Activated T-cell treated with anti-CD3 and anti-CD28 coated beads, Interleukin-2, amount 50 U/mL, for 1 hour (primary cell): ENCODE data around the gene SLC11A2.
"Not testable (repeated sequence)": the region's sequence is repeated elsewhere in the genome, so short reads cannot be mapped to it uniquely, and the experiment has no call there.

Source experiments
- DNase-seq: peaks from one replicate; pipeline ENCODE4 v3.0.0-alpha.2; 2020

SLC11A2 gene

DNA sequence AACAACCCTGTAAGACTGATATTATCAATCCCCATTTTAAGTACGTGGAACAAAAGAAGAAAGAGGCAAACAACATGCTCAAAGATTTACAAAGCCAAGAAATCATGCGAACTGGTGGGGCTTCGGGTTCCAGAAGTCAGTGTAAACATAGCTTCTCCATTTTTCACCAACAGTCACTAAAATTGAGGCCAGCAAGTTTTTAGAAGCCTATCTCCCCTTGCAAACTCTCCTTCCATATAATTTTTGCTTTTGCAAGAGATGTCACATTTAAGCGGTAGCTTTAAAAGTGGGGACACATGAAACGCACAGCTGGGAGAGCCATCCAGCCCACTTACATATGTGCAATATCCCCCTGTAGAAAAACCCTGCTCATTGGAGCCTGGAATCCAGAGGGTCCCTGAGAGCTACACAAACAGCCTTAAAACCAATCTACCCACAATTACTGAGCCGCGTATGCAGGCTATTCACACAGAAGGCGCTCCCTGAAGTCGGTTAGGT lies 797 bp downstream of the SLC11A2 start:
- no peak for DNase-seq

DNA sequence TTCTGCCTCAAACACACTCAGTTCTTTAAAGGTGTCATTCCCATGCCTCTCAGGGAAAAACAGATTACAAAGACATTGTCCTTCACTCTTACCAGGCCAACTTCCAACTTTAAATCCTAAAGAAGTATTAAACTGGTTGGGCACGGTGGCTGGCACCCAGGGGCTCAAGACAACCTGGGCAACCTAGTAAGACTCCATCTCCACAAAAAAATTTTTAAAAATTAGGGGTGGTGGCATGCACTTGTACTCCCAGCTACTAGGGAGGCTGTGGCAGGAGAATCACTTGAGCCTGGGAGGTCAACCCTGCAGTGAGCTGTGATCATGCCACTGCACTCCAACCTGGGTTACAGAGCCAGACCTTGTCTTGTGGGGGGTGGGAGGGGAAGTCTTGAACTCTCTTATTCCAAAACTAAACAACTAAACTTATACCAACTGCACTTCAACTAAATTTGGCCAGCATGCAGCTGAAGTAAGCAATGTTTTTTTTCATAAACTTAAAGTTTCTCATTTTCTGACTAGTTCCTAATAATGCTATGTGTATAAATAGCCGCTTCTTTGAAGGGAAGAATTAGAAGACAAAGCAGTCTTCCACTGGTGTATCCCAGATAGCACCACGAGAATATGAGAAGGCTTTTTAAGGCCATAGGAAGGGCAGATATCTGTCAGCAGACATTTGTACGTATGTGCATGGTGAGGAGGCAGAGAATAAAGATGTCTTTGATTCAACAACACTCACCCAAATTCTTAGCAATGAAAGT lies 2.4 kb downstream of the SLC11A2 start:
- DNase-seq: no peak

DNA sequence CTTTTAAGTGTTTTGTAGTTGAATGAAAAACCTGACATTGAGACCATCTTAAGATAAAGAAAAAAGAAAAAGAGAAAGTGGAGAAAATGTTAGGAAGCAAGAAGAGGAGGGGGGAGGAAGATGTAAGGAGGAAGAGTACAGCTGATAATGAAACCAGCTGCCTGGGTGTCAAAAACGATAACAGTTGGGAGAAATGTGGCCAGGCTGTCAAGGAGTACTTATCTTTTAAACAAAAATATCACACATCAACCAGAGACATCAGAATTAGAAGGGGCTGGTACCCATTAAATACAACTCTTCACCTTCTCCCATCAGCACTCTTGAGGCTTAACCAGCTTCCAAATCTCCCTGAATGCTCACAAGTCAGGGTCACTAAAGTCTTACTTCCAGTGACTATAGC lies 4.5 kb downstream of the SLC11A2 start:
- no peak for DNase-seq

DNA sequence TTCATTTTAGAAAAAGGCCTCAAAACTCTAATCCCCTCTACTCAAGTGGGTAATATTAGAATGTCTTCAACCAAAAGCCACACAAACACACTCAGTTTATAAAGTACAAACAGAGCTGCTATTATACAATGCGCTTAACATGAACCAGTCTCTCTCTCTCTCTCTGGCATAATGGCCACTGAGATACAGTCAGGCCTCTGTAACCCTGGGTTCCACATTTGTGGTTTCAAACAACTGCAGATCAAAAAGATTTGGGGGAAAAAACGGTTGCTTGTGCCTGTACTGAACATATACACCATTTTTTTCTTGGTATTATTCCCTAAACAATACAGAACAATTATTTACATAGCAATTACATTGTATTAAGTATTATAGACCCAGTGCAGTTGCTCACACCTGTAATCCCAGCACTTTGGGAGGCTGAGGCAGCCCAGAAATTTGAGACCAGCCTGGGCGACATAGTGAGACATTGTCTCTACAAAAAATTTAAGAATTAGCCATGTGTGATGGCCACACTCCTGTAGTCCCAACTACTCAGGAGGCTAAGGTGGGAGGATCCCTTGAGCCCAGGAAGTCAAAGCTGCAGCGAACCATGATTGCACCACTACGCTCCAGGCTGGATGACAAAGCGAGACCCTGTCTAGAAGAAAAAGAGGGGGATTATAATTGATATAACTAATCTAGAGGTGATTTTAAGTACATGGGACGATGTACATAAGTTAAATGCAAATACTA lies 5.6 kb downstream of the SLC11A2 start:
- no peak for DNase-seq

DNA sequence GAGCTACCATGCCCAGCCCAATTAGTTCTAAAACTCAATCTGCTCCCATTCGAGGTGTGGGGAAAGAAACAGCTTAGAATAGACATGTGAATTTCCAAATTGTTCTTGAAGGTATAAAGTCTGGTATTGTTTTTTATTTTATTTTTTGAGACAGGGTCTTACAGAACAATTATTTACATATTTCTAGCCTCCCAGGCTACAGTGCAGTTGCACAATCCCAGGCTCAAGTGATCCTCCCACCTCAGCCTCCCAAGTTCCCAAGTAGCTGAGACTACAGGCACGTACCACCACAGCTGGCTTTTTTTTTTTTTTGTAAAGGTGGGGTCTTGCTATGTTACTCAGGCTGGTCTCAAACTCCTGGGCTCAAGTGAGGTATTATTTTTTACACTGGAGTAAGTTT lies 6.3 kb downstream of the SLC11A2 start:
- DNase-seq: no peak

DNA sequence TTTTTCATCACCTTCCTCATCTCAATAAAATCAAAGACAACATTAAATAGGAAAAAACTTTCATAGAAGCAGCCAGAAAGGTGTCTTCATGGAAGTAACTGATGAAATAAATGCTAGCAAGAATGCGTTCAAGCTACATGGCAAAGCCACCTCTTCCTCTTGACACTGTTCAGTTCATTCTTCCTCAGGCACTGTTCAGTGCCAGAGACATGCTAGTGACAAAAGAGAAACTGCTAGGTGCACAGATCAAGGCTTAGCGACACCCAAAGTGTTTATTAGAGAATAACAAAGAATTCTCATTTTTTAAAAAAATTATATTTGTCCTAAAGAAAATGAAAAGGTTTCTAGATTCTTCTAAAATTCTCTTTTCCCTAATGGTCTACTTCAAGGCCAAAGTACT lies 7.2 kb downstream of the SLC11A2 start:
- DNase-seq: no peak

DNA sequence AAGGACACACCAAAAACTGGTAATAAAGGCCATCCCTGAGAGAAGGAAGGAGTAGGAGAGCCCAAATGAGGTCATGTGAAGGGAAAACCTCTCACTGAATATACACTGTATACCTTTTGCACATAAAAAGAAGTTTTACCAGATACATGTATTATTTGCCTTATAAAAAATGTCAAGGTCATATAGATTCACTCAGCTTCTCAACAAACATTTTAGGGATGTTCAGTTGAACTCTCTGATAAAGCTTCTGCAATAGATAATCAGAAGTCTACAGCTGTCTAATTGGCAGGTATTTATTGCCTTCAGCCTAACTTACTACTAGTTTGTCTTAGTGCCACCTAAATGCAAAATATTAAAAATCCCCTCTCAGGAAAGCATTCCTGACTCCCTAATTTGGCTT lies 8.7 kb downstream of the SLC11A2 start:
- no peak for DNase-seq

DNA sequence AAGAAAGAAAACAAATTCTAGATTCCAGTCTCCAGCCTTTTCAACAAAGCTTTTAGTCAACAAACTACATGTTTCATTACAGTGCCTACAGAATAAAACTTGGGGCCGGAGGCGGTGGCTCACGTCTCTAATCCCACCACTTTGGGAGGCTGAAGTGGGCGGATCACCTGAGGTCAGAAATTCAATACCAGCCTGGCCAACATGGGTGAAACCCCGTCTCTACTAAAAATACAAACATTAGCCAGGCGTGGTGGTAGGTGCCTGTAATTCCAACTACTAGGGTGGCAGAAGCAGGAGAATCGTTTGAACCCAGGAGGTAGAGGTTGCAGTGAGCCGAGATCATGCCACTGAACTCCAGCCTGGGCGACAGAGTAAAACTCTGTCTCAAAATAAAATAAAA lies 11.7 kb downstream of the SLC11A2 start:
- DNase-seq: not testable (repeated sequence)

DNA sequence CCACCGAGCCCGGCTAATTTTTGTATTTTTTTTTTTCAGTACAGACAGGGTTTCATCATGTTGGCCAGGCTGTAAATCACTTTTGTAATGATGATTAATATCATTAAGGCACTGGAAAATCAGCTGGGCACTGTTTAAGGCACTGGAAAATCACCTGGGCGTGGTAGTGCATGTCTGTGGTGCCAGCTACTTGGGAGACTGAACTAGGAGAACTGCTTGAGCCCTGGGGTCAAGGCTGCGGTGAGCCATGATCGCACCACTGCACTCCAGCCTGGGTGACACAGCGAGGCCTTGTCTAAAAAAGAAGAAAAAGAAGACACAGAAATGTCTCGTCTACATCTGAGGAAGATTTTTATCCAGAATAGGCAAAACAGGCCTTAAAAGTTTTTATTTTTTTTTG lies 12.7 kb downstream of the SLC11A2 start:
- no peak for DNase-seq

DNA sequence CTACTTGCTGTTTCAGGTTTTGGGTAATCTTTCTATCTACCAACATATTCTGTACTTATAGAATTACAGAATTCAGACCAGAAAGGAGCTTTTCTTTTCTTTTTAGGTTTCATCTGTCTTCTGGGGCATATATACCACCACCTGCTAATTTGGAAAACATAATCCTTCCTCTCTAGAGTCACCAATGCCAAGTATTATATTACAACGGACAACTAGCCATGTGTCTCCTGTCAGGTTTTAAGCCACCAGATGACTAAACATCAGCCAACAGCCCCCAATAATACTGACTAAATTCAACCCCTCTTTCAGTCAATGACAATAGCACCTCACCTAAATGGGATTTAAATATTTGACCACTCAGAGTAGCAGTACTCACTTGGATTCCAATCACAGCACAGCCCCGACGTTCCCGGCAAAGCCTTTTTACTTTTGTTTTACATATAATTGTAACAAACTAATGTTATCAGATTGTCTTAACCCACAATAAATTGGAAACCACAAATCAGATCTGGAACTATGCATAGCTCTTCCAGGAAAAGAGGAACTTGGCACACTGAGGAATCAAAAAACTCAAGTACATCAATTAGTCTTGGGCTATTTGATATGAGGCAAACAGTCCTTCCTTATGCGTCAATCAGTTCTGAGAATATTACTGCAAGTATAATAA lies 13.5 kb downstream of the SLC11A2 start:
- DNase-seq: no peak

DNA sequence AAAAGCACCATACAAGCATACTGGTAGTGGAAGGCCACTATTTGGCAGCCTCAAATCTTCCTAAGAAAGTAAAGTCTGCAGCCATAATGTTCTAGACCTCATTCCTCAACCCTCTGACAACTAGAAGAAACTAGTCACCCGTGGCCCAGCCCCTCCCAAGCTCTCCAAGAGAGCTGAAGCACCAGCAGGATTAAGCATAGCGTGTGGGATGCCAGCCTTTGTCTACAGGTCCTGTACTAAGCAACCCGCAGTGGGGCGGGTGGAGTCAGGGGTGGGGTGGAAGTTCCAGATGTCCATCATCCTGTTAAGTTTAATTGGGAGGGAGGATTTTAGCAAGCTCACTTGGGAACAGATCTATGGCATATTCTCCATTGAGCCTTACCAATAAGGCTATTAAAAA lies 14.2 kb downstream of the SLC11A2 start:
- no peak for DNase-seq

DNA sequence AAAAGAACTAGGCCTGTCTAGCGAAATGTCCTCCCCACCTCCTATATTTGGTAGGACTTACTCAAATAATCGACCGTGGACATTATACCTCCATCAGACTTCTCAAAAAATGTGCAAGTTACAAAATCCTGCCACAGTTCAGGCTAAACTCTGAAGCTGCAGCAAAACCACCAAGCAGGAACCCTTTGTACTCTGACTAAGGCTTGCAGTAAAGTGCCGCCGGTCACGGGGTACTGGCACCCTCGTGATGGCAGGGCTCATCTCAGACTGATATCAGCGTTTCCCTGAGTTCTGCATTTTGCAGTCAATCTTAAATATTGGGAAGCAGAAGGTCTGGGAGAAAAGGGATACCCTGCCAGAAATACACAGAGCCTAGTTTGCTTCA lies 17.1 kb downstream of the SLC11A2 start:
- DNase-seq: peak; percentile 60

DNA sequence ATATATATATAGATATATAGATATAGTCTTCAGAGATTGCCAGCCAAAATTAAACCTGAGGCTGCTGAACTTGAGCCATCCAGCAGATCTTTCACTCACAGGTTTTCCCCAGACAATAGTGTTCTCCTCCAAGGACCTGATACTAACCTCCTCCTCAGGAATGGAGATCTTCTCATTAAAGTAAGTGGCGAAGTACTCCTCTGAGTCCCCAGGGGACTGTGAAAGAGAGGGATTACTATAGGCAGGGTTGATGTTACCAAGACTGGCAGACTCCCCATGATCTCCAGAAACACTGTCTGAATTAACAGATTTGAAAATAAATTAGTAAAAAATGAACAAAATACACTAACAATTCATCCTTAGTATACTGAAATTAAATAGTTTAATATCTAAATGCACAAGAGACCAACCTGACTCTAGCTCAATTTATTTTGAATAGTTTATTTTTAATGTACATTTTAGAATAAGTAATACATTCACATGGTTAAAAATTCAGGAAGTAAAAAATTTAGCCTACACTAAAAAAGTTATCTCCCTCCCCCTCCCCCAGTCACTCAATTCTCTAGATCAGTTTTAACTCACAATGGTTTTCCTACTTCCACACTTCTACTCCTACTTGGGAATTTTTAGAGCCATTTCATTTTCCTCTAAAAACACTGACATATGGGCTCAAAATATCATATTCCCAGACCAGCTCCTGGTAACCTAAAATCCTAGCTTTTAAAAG lies 17.7 kb downstream of the SLC11A2 start:
- no peak for DNase-seq

DNA sequence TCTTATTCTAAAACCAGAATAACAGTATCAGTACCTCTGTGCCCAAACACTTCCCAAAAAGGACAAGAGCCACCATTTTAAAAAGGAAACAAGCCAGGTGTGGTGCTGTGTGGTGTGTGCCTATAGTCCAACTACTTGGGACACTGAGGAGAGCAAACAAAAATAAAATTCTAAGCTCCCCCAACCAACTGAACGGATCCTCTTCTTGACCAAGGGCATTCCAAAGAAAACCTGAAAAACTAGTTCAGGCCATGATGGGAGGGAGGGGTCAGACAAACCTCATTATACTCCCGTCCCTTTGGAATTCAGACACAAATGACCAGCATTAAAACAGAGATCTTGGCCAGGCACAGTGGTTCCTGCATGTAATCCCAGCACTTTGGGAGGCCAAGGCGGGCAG lies 20.5 kb downstream of the SLC11A2 start:
- no peak for DNase-seq

DNA sequence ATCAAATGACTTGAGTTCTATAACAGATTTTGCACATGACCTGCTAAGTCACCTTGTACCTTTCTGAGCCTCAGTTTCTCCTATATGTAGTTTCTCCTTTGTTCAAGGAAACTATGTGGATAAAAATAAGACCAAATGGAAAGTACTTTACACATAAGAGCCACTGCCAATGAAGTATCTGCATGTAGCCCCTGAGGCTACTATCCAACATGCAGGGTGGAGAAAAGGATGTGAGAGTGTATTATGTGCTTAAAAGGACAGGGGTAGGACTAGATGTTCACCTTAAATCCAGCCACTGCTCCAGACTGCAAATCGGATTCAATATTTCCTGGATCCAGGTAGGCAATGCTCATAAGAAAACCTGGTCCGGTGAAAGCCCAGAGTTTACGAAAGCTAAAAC lies 21.2 kb downstream of the SLC11A2 start:
- DNase-seq: no peak

DNA sequence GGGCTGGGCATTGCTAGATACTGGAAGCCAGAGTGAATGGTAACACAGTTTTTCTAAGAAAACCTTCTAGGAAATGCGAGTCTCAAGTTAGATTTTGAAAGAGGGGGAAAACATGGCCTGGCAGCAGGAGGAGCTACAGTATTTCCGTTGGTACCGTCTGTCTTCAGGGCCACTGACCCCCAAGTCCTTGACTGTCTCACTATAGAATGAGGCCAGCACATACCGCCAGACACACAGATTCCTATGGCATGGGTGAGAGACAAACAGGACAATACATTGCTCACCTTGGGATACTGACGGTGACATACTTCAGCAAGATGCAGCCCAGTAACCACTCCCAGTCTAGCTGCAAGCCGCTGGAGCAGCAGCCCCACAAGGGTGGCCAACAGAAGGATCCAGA lies 21.7 kb downstream of the SLC11A2 start:
- no peak for DNase-seq

DNA sequence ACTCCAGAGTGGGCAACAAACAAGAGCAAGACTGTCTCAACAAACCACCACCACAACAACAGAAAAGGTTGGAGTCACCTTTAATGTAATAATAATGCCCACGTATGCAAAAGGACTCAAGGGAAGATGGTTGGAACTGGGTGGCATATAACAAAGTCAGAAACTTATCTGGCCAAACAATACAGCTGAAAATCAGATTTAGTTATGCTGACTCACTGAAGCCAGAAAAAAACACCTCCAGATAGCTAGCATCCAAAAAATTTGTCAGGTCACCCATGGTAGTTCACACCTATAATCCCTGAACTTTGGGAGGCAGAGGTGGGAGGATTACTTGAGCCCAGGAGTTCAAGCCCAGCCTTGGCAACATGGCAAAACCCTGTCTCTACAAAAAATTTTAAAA lies 24.4 kb downstream of the SLC11A2 start:
- no peak for DNase-seq

DNA sequence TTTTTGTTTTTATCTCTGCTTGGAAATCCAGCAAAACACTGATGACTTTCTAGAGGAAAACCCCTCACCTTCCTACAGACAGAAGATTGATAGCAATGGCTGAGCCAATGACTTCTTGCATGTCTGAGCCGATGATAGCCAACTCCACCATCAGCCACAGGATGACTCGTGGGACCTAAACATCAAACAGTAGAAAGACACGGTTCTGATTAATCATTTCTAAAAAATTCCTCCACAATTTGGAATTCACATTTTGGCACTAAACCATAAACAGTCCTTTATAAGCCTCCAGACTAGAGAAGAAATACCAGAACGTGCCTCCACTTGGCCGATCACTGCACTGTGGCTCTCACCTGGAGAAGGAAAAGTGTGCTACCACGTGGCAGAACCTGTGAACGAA lies 25.9 kb downstream of the SLC11A2 start:
- no peak for DNase-seq

DNA sequence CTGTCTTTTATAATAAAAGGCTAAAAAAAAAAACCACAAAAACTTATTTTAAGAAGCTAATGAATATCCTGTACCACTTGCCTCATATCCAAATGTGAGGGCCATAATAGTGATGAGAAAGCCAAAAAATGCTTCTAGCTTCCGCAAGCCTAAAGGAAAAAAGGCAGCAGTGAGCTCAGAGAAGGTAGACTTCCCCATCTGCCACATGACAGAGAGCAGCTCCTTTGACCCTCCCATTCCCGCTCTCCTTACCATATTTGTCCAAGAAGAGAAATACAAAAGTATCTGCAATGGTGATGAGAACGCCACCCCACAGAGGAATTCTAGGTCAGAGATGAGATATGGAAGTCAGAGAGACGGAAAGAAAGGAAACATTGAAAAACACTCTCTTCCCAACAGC lies 27.1 kb downstream of the SLC11A2 start:
- no peak for DNase-seq

DNA sequence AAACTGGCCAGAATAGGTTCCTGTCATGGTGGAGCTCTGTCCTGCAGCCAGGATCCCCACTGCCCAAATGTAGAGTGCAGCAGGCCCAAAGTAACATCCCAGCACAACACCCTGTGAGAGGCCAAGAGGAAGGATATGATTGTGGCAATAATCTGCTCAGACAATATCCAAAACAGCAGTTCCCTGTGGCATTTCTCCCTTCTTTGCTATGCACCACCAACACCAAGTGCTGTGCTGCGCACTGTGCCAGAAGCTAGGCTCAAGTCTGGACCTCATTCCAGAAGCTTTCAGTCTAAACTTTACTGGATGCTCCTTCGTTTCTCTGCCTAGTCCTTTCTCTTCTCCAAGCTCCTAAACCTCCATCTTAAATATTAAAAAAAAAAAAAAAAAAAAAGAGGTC lies 33.4 kb downstream of the SLC11A2 start:
- no peak for DNase-seq

DNA sequence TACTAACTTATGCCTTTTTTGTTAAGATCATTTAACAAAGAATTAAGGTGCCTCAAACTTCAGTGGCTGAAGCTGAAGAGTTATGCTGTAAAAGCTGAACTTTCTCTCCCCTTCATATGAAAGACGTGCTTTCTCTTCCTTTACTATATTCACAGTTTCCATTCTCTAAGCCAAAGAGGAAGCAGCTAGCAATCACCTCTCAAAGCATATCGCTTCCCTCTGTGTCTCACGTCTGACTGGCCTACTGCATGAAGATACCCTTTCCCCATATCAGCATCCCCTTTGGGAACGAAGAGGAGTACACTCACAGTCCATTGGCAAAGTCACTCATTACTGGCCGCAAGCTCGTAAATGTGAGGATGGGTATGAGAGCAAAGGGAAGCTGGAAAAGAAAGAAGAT lies 34.9 kb downstream of the SLC11A2 start:
- DNase-seq: no peak

DNA sequence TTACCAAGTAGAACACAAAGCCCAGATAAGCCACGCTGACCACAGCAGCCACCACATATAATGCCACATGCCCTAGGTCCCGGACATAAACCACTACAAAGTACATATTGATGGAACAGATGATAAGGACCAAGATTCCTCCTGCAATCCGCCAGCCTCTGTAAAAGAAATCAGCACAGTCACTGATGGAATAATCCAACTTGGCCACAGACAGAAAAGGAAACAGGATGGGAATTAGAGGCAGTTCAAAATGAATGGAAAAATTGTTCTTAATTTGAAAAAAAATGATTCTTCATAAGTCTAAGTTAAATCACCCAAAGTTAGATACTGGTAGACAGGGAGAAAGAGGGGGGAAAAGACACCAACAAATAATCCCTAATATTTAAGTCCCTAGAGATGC lies 35.4 kb downstream of the SLC11A2 start:
- DNase-seq: no peak

DNA sequence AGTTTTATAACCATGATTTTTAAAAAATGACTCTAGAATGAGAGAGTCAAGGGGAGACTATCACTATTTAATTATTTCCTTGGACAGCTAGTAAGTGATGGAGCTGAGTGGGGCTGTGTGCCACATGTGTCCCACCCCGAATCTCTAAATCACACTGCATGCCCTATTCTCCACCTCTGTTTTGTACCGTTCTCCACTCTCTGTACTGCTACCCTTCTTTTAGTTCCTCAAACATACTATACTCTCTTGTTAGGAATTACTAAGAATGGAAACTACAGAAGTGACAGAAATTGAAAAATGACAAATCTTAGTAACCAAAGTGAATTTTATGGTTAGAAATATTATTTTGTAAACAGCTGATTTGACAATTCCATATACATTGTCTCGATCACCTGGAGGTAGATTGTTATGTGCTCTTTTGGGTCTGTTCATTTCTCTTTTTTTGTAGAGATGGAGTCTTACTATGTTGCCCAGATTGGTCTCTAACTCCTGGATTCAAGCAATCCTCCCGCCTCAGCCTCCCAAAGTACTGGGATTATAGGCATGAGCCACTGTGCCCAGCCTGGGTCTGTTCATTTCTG lies 35.9 kb downstream of the SLC11A2 start:
- no peak for DNase-seq
